Fibroblast of peridontal ligament (primary cell): ENCODE results near the gene RNF11.
A peak's percentile ranks its signal among the peaks of the same experiment; 100 is the strongest.

Experiments used
- DNase-seq: peaks from one replicate; pipeline ENCODE4 v3.0.0-alpha.2; 2010; ENCODE audit errors: extremely low read depth

Gene RNF11

GRCh38 chr1:51313961-51314777 is 78.1 kb downstream of the RNF11 start:
- peak; percentile 77 for DNase-seq

DNA sequence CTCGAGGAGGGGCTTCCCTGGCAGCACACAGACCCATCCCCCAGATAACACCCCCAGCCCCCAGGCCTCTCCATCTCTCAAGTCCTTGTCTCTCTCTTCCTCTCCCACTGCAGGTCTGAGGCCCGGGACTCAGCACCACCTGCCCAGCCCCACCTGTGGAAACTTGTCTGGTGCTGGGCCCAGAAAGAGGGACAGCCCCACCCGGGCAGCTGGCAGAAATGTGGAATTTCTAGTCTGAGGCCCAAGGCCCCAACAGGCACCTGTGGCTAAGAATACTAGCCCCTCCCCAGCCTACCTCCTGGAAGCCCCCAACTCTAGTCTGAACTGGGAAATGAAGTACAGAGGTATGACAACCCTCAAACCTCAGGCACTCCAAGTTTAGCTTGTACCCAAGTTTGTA is 78.9 kb downstream of the RNF11 start:
- no peak for DNase-seq

DNA sequence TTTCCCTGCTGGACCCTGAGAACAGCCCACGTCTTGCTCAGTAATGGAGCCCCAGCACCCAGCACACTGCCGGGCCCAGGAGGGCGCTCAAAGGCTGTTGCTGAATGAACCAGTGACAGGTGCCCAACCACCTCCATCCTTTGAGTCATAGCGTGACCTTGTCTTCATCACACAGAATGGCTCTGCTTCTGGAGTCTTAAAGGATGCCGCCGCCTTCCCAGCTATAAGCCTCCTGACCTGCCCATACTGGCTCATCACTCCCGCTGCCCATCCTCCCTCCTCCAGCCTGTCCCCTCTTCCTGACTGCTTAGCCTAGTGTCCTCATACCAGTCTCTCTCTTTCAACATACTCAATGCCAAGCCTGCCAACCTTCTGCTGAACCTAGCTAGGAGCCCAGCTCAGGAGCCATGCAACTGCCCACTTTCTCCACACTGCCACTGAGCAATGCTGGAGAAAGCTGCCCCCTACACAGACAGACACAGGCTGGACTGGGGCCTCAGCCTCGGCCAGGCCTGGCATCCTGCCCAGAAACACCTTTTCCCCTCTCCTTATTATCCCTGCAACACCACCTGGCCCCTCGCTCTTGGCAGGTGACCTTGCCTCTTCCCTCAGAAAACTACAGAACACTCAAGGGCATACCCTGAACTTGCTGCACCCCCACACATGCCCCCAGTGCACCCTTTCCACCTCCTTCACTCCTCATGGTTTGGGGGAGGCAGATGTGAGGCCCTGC is 80.2 kb downstream of the RNF11 start:
- DNase-seq, result no peak

DNA sequence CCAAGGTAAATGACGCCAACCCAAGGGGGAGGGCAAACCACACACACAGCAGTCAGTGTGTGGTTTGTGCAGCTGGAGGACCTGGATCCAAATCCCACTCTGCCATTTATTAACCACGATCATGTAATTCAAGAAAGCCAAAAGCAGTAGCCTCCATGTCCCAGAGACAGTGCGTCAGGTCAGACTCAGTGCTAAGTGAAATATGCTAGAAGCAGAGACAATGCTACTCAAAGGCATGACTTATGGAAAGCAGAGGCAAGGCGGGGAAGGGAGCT is 80.7 kb downstream of the RNF11 start:
- DNase-seq, result no peak

- no peak for DNase-seq
Observed at GRCh38 chr1:51317798-51318197, 81.7 kb downstream of the RNF11 start.

DNA sequence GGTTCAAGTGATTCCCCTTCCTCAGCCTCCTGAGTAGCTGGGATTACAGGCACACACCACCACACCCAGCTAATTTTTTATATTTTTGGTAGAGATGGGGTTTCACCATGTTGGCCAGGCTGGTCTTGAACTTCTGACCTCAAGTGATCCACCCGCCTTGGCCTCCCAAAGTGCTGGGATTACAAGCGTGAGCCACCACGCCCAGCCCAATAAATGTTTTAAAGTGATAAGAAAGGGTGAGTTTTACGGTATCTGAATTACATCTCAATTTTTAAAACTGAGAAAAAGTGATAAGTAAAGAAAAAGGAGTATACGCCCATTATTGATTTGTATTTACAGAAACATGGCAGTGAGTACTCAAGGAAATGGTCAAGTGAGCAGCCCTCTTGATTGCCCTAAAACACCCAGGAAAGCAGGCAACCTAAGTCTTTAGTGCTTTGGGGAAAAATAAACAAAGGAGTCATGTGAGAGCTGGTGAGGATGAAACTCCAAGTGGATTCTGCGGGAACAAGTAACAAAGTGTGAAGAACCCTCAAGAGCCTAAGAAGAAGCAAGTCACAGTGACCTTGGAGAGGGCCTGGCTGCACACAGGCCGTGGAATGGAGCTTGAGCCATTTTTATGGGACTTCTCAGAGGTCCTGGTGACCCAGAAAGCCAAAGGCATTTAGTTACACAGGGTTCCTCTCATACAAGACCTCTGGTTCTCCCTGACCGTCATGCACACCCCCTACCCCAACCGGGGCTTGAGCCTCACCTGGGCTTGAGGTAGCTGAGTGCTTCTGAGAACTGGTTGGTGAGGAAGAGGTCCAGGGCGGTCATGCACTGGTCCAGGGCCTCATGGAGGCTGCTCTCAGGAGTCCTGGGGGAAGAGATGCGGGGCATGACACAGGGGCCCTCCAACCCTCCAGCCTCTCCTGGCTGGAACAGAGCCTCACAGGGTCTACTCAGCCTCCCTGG is 85.2 kb downstream of the RNF11 start:
- no peak for DNase-seq

GRCh38 chr1:51321924-51322280 is 85.8 kb downstream of the RNF11 start:
- DNase-seq, result no peak

DNA sequence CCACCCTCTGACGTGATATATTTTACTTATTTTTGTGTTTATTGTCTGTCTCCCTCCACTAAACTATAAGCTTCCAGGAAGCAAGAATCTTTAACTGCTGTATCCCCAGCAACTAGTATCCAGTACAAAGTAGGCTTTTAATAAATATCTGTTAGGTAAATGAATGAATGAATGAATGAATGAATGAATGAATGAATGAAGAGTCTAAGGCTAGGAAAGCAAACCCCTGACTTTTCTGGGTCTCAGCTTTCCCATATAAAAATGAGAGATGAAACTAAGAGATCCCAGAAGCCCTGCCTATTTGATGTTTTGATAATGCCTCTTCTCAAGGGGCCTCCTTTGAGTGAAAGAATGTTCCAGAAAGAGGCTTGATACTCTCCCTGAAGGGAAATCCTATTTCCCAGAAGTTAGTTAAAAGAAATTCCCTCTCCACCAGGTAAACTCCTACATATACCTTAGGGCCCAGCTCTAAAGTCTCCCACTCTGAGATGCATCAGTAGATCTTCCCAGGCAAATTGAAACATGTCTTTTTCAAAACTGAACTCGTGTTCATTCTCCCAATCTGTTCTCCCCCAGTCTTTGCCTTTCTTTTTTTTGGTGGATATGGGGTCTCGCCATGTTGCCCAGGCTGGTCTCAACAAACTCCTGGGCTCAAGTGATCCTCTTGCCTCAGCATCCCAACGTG is 86.5 kb downstream of the RNF11 start:
- DNase-seq, result no peak
